PFSK-1 (cell line): Measurements from ENCODE around the gene QKI.

ENCODE experiments used
- FOXP2 ChIP-seq: optimal IDR thresholded peaks from 2 replicates; pipeline ENCODE3; 2011; ENCODE audit warnings: borderline replicate concordance, control low read depth, inconsistent platforms; ENCODE audit not compliant: insufficient read depth; ENCODE audit errors: extremely low read length, extremely low read depth
- POLR2AphosphoS5 ChIP-seq: IDR thresholded peaks from 2 replicates; pipeline ENCODE4 v1.6.1; 2012; ENCODE audit warnings: low read depth, mild to moderate bottlenecking, control low read depth, low read length, moderate library complexity
- SIN3A ChIP-seq: IDR thresholded peaks from 2 replicates; pipeline ENCODE4 v1.6.1; 2012; ENCODE audit warnings: mild to moderate bottlenecking, low read length, moderate library complexity, borderline replicate concordance; ENCODE audit not compliant: insufficient read depth
- TAF1 ChIP-seq: IDR thresholded peaks from 2 replicates; pipeline ENCODE4 v1.6.1; 2012; ENCODE audit warnings: low read length, control low read depth, borderline replicate concordance; ENCODE audit not compliant: insufficient read depth
- TF ChIP-seq, protein P1 (sequence below), 2 experiments: IDR thresholded peaks; 2 replicates each; pipeline versions ENCODE4 v1.6.1 to v1.8.0; 2011 to 2012; ENCODE audit warnings: low read depth in 2 of 2, low read length in 2 of 2, control low read depth in 1 of 2, inconsistent platforms in 1 of 2, mild to moderate bottlenecking in 1 of 2, moderate library complexity in 1 of 2; ENCODE audit not compliant: insufficient read depth in 1 of 2

Gene QKI

DNA sequence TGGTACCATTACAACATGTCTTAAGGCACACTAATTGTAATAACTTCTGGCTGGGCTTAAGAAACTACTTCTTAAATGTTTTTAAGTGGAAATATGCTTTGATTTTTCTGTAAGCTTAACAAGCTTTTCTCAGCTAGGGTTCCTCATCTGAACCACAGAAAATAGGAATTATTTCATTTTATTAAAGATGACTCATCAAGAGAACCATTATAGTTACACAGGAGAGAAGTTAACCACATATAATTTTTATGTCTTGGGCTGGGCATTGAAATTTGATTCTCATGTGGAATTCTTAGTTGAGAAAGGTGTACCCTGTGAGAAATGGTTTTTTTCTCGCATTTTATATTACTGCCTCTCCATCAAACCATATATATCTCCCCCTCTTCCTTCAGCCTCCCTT, 75.1 kb downstream of the QKI start:
- no peak for TF ChIP-seq SIN3A
- TF ChIP-seq TAF1, result no peak
- no peak for TF ChIP-seq FOXP2
- no peak for TF ChIP-seq POLR2AphosphoS5
- TF ChIP-seq, protein P1, sequence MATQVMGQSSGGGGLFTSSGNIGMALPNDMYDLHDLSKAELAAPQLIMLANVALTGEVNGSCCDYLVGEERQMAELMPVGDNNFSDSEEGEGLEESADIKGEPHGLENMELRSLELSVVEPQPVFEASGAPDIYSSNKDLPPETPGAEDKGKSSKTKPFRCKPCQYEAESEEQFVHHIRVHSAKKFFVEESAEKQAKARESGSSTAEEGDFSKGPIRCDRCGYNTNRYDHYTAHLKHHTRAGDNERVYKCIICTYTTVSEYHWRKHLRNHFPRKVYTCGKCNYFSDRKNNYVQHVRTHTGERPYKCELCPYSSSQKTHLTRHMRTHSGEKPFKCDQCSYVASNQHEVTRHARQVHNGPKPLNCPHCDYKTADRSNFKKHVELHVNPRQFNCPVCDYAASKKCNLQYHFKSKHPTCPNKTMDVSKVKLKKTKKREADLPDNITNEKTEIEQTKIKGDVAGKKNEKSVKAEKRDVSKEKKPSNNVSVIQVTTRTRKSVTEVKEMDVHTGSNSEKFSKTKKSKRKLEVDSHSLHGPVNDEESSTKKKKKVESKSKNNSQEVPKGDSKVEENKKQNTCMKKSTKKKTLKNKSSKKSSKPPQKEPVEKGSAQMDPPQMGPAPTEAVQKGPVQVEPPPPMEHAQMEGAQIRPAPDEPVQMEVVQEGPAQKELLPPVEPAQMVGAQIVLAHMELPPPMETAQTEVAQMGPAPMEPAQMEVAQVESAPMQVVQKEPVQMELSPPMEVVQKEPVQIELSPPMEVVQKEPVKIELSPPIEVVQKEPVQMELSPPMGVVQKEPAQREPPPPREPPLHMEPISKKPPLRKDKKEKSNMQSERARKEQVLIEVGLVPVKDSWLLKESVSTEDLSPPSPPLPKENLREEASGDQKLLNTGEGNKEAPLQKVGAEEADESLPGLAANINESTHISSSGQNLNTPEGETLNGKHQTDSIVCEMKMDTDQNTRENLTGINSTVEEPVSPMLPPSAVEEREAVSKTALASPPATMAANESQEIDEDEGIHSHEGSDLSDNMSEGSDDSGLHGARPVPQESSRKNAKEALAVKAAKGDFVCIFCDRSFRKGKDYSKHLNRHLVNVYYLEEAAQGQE (IDR thresholded peaks at IDR 0.05; ENCODE audit: insufficient read depth in 1 of 2, low read depth in 2 of 2, low read length in 2 of 2), result no peak

DNA sequence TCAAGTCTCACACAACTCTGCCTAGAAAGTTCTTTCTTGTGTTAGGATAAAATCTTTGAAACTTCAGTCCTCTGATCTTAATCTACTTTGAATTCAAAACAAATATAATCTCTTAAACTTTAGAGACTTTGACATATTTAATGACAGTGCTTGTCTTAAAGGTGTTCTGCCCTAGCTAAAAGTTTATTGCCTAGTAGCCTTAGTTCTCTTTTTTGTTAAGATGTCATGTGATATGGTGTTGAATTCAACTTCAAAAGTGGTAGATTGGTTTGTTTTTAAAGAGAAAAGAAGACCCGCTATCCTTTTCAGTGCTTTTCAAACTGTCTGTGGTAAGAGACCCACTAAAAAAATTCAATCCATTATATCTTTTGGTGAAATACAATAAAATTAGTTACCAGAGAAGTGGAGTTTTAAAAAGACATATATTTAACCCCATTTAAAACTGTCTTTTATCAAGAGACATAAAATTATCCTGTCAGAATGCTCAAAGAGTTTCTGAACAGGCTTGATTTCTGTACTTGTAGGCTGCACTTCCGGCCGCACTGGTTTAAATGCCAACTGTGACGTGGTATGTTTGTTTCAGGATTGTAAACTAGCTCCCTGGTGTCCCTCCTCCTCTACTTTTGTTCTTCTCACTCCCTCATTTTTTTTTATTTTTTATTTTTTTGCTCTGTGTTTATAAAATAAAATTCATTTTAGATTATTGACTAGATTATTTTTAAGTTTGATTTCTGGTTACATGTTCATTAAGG, 76.5 kb downstream of the QKI start:
- TF ChIP-seq TAF1 (no peak), POLR2AphosphoS5 (no peak), SIN3A (no peak), FOXP2 (no peak)
- TF ChIP-seq, protein P1 (IDR thresholded peaks at IDR 0.05; ENCODE audit: insufficient read depth in 1 of 2, low read depth in 2 of 2, low read length in 2 of 2), result no peak

DNA sequence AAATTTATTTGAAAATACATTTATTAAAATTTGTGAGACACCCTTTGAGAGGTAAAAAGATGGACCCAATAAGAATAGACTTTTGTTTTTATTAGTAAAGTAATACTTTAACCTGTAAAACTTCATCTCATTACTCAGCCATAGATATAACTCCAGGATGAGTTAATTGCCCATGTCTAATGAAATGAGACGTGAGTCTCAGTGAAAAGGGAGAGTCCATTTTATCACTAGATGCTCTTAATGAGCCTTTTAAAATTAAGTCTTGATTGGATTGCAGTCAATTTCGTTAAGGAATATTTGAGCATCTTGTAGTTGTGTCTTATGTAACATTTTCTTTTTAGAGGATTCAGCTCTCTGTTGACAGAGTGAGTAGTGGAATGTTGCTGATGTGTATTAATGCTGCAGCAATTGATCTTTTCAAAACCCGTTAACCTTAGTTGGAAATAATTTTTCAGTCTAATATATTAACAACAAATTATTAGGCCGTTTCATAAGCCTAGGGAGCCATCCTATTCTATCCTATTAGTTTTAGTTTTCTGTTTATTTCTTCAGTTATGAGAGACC, 77.3 kb downstream of the QKI start:
- TF ChIP-seq, protein P1 (IDR thresholded peaks at IDR 0.05; ENCODE audit: insufficient read depth in 1 of 2, low read depth in 2 of 2, low read length in 2 of 2), result no peak
- TF ChIP-seq SIN3A (no peak), FOXP2 (no peak), POLR2AphosphoS5 (no peak), TAF1 (no peak)

DNA sequence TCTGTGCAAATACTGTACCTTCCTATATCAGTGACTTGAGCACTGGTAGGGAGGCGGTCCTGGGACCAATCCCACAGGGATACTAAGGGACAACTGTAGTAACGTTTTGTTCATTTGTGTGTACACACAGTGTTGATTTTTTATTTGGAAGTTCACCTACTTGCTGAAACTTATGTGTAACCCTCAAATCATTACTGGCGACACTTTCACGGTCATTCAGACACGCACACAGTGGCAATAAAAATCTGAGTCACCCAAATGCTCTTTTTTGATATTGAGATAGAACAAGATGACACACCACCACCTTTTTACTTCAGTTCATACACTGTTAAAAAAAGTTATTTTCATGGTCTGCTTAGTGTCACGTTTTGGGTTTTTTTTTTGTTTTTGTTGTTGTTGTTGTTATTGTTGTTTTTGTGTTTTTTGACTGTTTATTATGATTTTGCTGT, 79.8 kb downstream of the QKI start:
- TF ChIP-seq, protein P1 (IDR thresholded peaks at IDR 0.05; ENCODE audit: insufficient read depth in 1 of 2, low read depth in 2 of 2, low read length in 2 of 2), result no peak
- TF ChIP-seq TAF1, result no peak
- no peak for TF ChIP-seq SIN3A
- TF ChIP-seq POLR2AphosphoS5, result no peak
- no peak for TF ChIP-seq FOXP2
